Measurements from ENCODE around the gene OPN5.

The OPN5 gene

GRCh38 chr6:47862731-47863130, 80.9 kb downstream of the OPN5 start:
- no peak for DNase-seq (ENCODE audit: low read depth)

- DNase-seq (ENCODE audit: low read depth): no peak
Observed at GRCh38 chr6:47865206-47865605, 83.4 kb downstream of the OPN5 start.

GRCh38 chr6:47875593-47875992, 93.8 kb downstream of the OPN5 start:
- no peak for DNase-seq (ENCODE audit: low read depth)

Data from stromal cell of bone marrow (primary cell).